ENCODE results near the gene AKT3.

- no peak for TF ChIP-seq CTCF (IDR thresholded peaks at IDR 0.05)
- TF ChIP-seq POLR2A (IDR thresholded peaks at IDR 0.05), result no peak
Measured at GRCh38 chr1:243791586-243792267, 58.3 kb downstream of the AKT3 start.

Data from heart left ventricle (tissue), 13 donors.